Measurements from ENCODE around the gene MXD4.

The MXD4 gene

GRCh38 chr4:2295900-2296442 is 34.1 kb upstream of the MXD4 start:
- in situ Hi-C loops (cut with HindIII; ENCODE audit: low pct_ligation_motif_present, low pct_unique_long_range_greater_than_20kb, low sequenced_read_pairs) = no loop called here
- no peak for DNase-seq

DNA sequence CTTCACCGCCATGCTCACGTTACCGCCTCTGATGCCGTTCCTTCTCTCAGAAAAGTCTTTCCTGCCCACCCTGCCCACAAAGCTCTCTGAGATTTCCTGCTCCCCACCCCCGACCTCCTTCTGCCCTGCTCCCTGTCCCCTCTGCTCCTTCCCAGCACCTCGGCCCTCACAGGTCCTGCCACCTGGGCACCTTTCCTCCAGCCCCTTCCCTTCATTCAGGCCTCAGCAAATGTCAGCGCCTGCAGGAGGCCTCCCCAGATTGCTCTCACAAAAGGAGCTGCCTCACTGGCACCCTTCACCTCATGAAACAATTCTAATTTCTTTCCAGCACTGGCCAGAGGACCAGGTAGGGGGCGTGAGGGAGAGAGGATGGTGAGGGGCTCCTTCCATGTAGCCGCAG is 33.6 kb upstream of the MXD4 start:
- DNase-seq = no peak
- in situ Hi-C loops (cut with HindIII; ENCODE audit: low pct_ligation_motif_present, low pct_unique_long_range_greater_than_20kb, low sequenced_read_pairs) = no loop called here

GRCh38 chr4:2292646-2293108 is 30.8 kb upstream of the MXD4 start:
- in situ Hi-C loops (cut with HindIII; ENCODE audit: low pct_ligation_motif_present, low pct_unique_long_range_greater_than_20kb, low sequenced_read_pairs) = no loop called here
- DNase-seq = no peak

DNA sequence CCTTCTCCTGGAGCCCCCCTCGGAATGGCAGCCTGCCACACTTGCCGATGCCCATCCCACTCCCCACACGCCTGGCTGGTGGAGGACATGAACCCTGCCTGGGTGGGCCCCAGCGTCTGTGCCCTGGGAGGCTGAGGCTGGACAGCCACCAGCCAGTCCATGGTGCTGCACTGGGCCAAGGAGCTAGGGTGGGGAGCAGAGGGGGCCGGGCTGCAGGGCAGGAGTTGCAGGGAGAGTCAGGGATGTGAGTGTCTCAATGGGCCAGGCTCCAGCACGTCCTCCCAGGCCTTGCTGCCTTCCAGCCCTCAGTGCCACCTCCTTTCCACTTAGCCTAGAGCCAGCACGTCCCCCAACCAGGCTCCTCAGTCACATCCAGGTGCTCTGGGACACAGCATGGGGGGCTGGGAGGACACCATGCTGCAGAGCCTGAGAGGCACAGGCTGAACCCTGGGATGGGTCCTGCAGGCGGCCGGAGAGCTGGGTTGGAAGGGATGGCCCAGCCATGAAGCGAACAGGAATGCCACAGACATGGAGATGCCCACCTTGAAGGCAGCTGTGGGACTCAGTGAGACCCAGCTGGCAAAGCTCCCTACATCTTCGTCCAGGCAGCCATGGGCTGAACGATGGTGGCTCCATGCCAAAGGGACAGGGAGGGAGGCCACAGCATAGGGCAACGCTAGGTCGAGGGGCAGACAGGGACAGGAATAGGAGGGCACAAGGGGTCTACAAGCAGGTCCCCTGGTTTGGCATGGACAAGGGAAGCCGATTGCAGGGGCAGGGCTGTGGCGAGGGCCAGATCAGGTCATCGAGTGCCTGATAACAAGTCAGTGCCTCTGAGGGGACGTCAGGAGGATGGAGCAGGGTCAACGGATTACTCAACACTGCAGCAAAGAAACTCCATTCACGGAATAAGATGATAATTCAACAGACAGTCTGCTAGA is 30.1 kb upstream of the MXD4 start:
- DNase-seq = no peak
- in situ Hi-C loops (cut with HindIII; ENCODE audit: low pct_ligation_motif_present, low pct_unique_long_range_greater_than_20kb, low sequenced_read_pairs) = no loop called here

DNA sequence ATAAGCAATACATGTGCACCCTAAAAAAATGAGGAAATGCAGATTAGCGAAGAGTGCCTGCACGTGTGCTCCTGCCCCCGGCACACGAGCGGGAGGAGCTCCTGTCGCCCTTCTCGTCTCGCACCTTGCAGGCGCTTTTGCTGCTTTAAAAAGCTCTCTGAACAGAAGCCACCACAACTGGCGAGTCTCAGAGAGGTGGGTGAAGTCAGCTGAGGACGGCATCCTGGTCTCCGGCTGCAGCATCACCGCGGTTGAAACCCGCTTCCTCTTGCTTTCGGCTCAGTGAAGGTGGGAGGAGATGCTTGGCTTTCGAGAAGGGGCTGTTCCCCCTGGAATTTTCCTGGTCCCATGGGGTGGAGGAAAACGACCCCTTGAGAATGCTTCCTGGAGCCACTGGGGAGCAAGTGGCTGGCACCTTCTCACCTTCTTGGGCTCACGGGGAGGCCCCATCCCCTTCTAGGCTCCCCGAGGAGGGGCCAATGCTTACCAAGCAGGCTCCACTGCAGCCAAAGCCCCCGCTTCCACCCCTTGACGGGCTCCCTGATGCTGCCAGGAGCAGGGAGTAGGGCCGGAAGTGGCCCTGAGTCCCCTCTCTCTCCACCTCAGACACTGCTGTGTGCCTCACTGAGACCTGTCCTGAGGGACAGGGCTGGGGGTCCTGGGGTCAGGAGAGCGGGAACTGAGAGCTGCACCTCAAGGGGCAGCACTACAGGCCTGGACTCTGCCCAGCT is 29.2 kb upstream of the MXD4 start:
- DNase-seq = no peak
- in situ Hi-C loops (cut with HindIII; ENCODE audit: low pct_ligation_motif_present, low pct_unique_long_range_greater_than_20kb, low sequenced_read_pairs) = no loop called here

- in situ Hi-C loops (cut with HindIII; ENCODE audit: low pct_ligation_motif_present, low pct_unique_long_range_greater_than_20kb, low sequenced_read_pairs) = no loop called here
- no peak for DNase-seq
These were observed 28.6 kb upstream of the MXD4 start for GRCh38 chr4:2290488-2290887.

- DNase-seq = no peak
- in situ Hi-C loops (cut with HindIII; ENCODE audit: low pct_ligation_motif_present, low pct_unique_long_range_greater_than_20kb, low sequenced_read_pairs) = no loop called here
These were observed 28.0 kb upstream of the MXD4 start for GRCh38 chr4:2289955-2290333.

GRCh38 chr4:2289311-2289954 is 27.5 kb upstream of the MXD4 start:
- in situ Hi-C loops (cut with HindIII; ENCODE audit: low pct_ligation_motif_present, low pct_unique_long_range_greater_than_20kb, low sequenced_read_pairs) = no loop called here
- DNase-seq = no peak

- no peak for DNase-seq
- in situ Hi-C loops (cut with HindIII; ENCODE audit: low pct_ligation_motif_present, low pct_unique_long_range_greater_than_20kb, low sequenced_read_pairs) = no loop called here
These were observed 26.2 kb upstream of the MXD4 start for GRCh38 chr4:2288051-2288541.

DNA sequence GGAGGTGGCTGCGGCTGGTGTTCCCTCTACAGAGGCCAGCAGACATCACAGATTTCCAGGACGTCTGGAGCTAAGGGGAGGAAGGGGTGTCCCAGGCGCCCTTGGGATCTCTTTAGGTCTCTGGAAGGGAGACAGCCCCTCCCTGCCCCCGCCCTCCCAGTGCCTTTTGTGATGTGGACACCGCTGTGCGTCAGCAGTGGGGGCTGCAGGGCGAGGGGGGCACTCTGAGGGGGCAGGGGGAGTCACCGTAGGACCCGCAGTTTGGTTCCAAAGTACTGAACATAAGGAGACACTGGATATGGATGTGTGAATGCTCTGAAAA is 25.6 kb upstream of the MXD4 start:
- DNase-seq = no peak
- in situ Hi-C loops (cut with HindIII; ENCODE audit: low pct_ligation_motif_present, low pct_unique_long_range_greater_than_20kb, low sequenced_read_pairs) = no loop called here

GRCh38 chr4:2286904-2287593 is 25.1 kb upstream of the MXD4 start:
- no peak for DNase-seq
- in situ Hi-C loops (cut with HindIII; ENCODE audit: low pct_ligation_motif_present, low pct_unique_long_range_greater_than_20kb, low sequenced_read_pairs) = no loop called here

DNA sequence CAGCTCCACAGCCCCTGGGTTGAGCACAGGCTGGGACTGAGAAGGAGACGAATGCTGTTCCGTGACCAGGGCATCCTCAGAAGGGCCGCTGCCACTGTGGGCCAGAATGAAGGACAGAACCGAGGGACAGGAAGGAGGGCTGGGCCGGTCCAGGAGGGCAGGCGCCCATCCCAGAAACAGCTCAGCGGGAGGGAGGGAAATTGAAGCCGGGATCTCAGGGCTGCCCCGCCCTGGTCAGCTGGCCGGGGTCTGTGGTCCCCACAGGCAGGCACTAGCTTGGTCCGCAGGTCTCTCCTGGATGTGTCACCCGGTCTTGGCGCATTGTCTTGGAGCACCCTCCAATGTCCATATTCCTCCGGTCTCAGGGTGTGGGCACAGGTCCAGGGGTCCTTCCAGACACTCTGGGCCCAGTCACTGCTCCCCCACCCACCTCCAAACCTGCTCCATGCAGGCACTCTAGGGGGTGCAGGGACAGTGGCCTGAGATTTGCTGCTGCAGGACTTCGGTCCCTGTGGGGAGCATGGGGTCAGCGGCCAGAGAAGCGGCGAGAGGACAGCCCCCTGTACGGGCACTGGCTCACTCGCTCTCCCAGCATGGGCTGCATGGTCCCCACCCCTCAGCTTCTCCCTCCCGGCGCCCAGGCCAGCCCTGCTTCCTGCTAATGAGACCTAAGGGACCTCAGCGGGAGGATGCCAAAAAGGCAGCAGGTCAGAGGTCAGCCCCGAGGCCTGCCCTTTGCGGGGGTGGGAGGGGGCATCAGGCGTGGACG is 23.9 kb upstream of the MXD4 start:
- in situ Hi-C loops (cut with HindIII; ENCODE audit: low pct_ligation_motif_present, low pct_unique_long_range_greater_than_20kb, low sequenced_read_pairs) = no loop called here

DNA sequence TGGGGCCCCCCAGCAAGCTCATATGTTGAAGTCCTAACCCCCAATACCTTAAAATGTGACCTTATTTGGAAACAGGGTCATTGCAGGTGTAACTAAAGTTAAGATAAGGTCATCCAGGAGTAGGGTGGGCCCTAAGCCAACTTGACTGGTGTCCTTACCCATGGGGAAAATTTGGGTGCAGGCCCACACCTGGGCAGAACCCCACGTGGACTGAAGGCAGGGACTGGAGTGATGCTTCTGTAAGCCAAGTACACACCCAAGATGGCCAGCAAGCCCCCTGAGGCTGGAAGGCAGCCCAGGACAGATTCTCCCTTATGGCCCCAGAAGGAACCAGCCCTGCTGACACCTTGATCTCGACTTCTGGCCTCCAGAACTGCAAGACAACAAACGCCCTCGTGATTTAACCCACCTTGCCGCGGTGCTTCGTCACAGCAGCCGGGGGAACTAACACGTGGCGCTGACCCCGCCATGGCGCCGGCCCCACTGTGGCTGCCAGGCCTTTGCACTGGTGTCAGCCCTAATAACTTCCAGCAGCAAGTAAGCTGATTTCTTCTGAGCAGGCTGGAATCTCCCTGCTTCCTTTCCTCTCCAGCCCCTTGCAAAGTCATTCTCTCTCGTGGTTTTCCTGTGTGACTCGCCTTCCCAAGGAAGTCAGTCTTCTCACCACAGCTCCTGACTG is 23.2 kb upstream of the MXD4 start:
- in situ Hi-C loops (cut with HindIII; ENCODE audit: low pct_ligation_motif_present, low pct_unique_long_range_greater_than_20kb, low sequenced_read_pairs) = no loop called here
- DNase-seq = peak; percentile 52

More for the DNA sequence above, 23.9 kb upstream of the MXD4 start:
- no peak for DNase-seq

DNA sequence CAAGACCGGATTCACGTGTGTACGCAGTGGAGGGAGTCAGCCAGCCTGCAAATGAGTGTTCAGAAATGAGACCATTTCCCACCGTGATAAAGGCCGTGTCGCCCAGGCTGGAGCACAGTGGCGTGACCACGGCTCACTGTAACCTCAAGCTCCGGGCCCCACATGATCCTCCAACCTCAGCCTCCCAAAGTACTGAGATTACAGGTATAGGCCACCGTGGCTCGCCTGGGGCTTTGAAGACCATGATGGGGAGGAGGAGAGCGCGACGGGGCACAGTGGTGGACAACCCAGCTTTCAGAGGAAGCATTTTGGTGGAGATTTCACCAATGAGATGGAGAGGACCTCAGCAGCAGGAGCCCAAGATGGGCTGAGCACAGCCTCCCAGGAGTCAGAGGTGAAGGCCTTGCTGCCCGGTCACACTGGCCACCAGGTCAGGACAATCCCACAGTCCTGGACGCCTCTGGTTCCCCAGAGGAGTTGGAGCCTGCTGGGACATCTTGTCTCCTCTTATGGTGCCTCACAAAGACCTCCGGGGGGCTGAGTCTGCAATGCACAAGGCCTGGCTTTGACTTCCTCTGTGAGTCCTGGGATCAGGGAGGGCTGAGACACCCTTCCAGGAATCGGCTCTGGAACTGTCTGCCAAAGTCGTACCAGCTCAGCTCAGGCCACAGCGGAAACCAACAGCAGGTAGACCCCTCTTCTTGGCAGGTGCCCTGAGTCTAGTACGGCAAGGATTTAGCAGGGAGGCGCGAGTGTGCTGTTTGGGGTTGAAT is 22.4 kb upstream of the MXD4 start:
- DNase-seq = no peak
- in situ Hi-C loops (cut with HindIII; ENCODE audit: low pct_ligation_motif_present, low pct_unique_long_range_greater_than_20kb, low sequenced_read_pairs) = no loop called here

DNA sequence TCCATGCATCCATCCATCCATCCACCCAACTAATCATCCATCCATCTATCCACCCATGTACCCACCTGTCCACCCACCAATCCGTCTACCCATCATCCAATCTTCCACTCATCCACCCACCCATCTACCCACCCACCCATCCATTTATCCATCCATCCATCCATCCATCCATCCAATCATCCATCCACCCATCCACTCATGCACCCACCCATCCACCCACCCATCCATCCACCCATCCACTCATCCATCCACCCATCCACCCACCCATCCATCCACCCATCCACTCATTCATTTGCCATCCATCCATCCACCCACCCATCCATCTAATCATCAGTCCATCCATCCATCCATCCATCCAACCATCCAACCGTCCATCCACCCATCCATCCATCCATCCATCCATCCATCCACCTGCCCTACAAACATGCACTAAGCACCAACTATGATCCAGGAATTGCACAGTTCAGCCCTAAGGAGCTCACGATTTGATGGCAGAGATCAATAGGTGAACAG is 21.3 kb upstream of the MXD4 start:
- no peak for DNase-seq
- in situ Hi-C loops (cut with HindIII; ENCODE audit: low pct_ligation_motif_present, low pct_unique_long_range_greater_than_20kb, low sequenced_read_pairs) = no loop called here

DNA sequence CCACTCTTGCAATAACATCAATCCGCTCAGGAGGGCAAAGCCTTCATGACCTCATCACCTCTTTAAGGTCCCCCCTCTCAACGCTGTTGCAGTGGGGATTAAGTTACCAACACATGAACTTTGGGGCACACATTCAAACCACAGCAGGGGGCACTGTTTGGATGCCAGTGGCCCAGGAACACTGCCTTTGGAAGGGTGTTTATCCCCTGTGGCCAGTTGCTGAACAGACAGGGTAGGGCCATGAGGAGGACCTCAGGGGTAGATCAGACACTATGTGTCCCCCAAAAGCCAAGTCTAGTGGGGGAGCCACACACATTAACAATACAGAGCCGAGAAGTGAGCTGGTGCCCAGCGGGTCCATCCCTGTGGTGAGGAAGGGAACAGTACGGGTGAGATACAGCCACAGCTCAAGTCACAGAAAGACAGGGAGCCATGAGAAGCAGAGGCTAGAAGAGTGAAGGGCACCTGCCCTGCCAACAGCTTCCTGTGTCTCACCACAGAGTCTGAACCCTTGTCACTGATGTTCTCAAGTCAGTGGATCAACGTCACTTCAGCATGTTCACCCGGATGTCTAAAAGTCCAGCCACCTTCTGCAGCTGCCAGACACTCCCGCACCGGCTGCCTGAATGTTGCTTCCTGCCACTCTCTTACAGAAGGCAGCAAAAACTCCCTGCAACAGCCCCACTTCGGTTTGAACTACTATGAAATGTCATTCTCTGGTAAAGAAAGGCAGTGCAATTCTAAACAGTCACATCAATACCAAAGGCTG is 19.9 kb upstream of the MXD4 start:
- DNase-seq = no peak
- in situ Hi-C loops (cut with HindIII; ENCODE audit: low pct_ligation_motif_present, low pct_unique_long_range_greater_than_20kb, low sequenced_read_pairs) = no loop called here

All from ACHN (cell line).